EH (cell line): ENCODE data around the gene SELE.

ENCODE experiments used
- DNase-seq: peaks from one replicate; pipeline ENCODE4 v3.0.0-alpha.2; 2015; ENCODE audit warnings: low read depth

Gene SELE, protein sequence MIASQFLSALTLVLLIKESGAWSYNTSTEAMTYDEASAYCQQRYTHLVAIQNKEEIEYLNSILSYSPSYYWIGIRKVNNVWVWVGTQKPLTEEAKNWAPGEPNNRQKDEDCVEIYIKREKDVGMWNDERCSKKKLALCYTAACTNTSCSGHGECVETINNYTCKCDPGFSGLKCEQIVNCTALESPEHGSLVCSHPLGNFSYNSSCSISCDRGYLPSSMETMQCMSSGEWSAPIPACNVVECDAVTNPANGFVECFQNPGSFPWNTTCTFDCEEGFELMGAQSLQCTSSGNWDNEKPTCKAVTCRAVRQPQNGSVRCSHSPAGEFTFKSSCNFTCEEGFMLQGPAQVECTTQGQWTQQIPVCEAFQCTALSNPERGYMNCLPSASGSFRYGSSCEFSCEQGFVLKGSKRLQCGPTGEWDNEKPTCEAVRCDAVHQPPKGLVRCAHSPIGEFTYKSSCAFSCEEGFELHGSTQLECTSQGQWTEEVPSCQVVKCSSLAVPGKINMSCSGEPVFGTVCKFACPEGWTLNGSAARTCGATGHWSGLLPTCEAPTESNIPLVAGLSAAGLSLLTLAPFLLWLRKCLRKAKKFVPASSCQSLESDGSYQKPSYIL

GRCh38 chr1:169733924-169734323 lies at the start of gene SELE:
Gene SELE, minus strand, starts transcription at chr1:169734079. Its CDS starts 467 bp downstream, at chr1:169733612.
- no peak for DNase-seq

DNA sequence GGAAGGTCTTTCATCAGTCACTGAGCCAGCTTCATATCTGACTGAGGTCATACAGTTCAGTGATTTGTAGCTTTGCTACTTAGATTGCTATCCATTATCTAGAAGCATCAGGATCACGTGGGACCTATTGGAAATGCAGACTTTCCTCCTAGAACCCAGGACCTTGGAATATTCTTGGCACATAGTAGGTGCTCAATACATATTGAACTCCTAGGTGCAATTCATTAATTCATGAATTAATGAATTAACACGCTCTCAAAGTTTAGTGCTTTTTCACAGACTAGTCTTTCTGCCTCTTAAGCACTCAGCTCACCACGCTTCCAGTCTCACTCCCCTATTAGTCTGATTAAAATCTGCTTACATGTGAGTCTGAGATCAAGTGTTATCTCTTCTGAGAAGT lies 48.7 kb upstream of the SELE start:
- no peak for DNase-seq

DNA sequence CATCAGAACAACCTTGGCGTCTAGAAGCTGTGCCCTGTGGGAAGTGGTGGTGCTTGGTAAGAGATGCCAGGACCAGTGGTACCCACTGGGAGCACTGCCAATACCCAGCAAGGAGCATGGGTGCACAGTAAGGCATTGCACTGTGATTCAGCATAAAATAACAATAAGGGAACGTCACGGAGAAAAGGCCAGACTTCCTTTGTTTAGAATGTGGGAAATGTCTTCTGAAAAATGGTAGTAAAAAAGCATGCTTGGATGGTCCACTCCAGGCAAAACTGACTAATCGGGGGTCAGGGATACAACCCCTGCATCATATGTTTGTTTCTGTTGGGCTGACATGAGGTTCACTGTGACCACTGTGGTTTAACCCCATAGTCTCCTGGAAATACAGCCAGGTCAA lies 46.1 kb upstream of the SELE start:
- DNase-seq, result peak; percentile 69

- peak; percentile 3 for DNase-seq
These were observed 45.3 kb upstream of the SELE start for GRCh38 chr1:169779150-169779549.

DNA sequence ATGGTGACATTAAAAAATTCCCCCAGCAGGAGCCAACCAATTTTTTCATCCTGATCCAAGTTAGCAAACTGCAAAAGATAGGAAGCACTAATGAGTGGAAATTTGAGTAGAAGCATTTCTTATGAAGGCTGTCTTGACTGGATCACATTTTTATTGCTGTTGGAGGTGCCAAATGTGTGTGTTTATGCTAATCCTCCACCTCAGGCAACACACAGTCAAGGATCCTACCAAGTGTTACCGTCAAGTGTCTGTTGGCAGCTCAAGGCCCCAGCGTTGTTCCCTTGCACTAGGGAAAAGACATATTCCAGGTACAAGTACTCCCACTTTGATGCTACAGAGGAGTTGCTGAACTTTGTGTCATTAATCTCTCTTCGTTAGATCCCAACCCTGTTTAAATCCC lies 42.6 kb upstream of the SELE start:
- no peak for DNase-seq

DNA sequence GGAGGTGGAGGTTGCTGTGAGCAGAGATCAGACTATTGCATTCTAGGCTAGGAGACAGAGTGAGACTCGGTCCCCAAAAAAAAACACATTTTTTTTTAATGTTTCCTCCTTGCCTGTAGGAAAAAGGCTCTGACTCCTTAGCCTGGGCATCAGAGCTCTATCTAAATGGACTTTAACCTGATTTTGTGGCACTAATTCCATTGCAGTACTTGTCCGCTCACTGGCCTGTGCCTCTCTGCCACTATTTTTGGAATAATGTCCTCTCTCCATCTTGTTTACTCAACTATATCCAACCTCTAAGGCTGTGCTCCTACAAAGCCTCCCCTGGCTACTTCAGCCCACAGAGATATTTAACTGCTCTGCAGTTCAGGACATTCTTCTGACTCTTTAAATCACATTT lies 34.3 kb upstream of the SELE start:
- DNase-seq, result no peak

DNA sequence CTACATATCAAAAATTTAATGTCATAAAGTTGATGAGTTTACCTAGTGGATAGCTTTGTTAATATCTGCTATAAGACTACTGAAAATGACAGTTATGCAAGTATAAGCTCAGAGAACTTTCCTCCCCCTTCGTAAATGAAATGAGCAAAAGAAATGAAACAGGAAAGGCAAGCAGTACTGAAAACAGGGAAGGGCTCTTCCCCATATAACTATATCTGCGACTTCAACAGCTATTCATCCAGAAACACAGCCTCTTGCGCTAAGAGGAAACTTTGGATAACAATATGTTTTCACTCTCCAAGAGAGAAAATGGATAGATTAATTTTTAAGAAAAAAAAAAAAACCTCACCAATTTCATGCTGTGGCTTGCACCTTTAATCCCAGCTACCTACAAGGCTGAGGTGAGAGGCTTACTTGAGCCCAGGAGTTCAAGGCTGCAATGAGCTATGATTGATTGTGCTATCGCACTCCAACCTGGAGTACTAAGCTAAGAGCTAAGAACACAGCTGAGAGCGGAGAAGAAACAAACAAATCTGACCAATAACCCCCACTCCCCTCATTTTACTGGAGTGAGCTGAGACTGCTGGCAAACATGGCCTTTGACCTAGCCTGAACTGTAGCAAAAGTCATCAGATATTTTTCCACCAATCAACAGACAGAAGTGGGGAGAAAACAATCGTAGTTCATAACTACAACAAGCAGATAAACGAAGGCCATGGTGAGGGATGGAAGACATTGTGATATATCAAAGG lies 31.9 kb upstream of the SELE start:
- no peak for DNase-seq

DNA sequence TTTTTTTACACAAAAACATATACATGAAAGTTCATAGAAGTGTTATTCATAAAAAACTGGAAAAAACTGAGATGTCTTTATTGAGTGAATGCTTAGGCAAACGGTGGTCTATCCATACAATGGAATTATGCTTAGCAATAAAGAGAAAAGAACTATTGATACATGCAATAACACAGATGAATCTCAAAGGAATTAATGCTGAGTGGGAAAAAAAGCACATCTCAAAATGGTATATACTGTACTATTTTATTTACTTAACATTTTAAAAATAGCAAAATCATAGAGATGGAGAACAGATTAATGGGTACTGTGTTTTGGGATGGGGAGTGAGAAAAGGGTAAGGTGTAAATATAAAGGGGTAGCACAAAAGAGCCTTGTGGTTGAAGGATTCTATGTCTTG lies 31.0 kb upstream of the SELE start:
- DNase-seq, result no peak

DNA sequence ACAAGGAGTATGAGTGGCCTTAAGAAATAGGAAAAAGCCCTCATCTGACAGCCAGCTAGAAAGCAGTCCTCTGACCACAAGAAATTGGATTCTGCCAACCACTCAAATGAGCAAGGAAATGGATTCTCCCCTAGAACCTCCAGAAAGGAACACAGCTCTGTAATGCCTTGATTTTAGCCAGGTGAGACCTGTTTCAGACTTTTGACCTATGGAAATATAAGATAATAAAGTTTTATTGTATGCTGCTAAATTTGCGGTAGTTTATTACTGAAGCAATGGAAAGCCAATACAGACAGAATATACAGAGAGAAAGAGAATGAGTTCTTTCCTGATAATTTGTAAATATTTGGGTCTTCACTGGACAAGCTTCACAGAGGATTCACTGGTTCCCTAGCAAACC lies 28.8 kb upstream of the SELE start:
- no peak for DNase-seq

DNA sequence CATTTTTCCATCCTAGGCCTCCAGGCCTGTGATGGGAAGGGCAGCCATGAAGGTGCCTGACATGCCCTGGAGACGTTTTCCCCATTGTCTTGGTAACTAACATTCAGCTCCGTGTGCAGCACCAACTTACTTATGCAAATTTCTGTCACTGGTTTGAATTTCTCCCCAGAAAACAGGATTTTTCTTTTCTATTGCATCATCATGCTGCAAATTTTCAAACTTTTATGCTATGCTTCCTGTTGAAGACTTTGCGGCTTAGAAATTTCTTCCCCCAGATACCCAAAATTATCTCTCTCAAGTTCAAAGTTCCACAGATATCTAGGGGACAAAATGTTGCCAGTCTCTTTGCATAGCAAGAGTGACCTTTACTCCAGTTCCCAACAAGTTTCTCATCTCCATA lies 25.2 kb upstream of the SELE start:
- DNase-seq, result no peak

DNA sequence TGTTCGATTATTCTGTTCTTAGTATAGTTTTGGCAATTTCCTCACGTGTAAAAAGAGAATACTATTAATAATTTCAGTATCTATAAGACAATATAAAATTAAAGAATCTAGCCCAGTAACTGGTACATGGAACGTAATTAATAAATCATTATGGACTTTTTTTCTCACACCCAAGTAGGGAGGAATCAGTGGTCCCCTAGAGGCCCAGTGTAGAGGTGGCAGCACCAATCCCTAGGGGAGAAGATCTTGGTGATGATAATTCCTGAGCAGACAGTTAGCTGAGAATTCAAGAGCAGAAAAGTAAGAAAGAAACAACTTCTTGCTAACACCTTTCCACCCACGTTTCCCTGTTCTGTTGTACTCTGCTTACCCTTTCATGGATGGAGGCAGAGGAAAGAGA lies 19.7 kb upstream of the SELE start:
- no peak for DNase-seq

GRCh38 chr1:169750041-169750440 lies 16.2 kb upstream of the SELE start:
- DNase-seq, result no peak

GRCh38 chr1:169746550-169746949 lies 12.7 kb upstream of the SELE start:
- DNase-seq, result no peak

- DNase-seq, result peak; percentile 3
These were observed 11.4 kb upstream of the SELE start for GRCh38 chr1:169745015-169745861.

DNA sequence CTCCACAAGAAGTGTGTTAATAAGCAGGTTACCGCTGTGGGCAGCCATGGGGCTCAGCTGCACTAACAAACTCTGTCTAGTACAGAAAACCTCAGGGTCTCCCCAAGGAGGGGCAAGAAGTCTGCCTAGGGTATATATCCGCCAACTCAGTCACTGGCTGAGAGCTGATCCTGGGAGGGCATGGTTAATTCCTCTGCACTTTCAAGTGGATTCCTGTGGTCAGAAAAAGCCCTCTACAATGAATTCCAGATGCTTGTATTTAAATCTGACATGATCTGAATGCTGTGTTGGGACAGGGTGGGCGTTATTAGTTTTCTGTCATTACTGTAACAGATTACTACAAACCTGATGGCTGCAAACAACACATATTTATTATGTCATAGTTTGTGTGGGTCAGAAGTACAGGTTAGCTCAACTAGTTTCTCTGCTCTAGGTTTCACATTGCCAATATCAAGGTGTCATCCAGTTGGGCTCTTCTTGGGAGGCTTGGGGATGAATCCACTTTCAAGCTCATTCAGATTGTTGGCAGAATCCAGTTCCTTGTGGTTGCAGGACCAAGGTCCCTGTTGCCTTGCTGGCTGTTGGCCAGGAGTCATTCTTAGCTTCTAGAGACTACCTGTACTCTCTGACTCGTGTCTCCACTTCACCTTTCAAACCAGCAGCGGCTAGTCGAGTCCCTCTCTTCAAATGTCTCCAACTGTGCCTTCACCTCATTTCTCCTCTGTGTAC lies 8.0 kb upstream of the SELE start:
- DNase-seq, result peak; percentile 71

GRCh38 chr1:169739980-169740379 lies 6.1 kb upstream of the SELE start:
- DNase-seq, result peak; percentile 6

GRCh38 chr1:169731446-169731845 lies 2.4 kb downstream of the SELE start:
- DNase-seq, result no peak

- DNase-seq, result no peak
These were observed 3.9 kb downstream of the SELE start for GRCh38 chr1:169729991-169730390.

- DNase-seq, result no peak
These were observed 6.6 kb downstream of the SELE start for GRCh38 chr1:169727307-169727706.

- DNase-seq, result no peak
These were observed 7.0 kb downstream of the SELE start for GRCh38 chr1:169726851-169727250.

DNA sequence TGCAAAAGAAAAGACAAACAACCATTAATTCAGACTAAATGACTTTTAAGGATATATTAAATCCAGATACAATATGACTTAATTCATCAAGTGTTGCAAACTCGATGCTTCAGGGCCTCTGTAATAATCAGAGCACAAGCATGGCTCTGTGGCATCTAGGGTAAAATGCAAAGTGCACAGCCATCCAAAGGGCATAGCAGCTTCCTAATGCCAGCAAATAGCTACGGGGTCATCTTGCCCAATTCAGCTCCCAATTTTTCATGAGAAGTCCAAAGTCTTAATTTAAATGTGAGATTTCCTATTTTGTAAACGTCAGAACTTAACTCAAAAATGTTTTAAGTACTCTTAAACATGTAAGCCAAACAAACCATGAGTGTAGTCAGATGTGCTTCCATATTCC lies 7.9 kb downstream of the SELE start:
- DNase-seq, result no peak
